RPMI7951 (cell line): Measurements from ENCODE around the gene KIAA1755. TPM values are rescaled to one million over a fixed set of nuclear protein-coding genes. Genes with fewer than 3 reads are reported as not detected.

Experiments
- DNase-seq: peaks from one replicate; pipeline ENCODE4 v3.0.0-alpha.2; 2012; ENCODE audit warnings: low read depth
- total RNA-seq: library from RNA; depleted of rRNA; stranded (reverse); fragments of >200 nt; shearing (Covaris generic); gene quantifications from 2 replicates; pipeline ENCODE4 v1.2.3, GENCODE V29; 2014

Gene KIAA1755
- total RNA-seq, 1 experiment from 2014 or later, result 1.1 TPM

DNA sequence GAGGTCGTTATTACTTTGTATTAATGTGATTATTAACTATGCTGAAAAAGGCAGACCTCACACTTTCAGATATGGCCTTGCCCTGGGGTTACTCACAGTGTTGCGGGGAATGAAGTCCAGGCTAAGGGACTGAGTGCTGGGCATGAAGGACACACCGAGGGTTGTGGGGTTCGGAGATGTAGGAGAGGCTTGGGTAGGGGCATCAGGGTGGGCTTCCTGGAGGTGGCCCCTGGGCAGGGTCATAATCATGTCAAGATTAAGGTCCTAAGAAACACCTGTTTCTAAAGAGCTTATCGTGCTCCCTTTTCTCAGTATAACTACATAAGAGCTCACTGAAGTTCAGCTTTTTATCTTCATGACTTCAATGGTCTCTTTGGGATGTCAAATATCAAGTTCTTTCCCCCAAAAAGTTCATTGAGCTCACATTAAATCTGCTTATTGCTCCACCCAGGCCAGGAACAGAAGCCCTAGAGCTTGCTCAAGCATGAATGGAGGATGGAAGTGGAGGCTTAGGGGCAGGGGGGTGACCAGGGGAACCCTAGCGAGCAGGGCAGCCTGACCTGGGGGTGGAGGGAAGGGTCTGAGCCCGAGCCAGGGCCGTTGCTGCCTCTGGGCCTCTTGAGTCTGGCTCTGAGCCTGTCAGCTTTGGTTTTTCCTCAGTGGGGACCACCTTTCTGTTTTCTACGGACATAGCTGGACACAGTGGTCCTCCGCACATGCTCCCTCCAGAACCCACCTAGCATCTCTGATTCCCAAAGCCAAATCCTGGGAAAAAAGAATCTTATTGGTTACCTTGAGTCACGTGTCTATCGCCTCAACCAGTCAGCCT lies 58.2 kb downstream of the KIAA1755 start:
- no peak for DNase-seq

DNA sequence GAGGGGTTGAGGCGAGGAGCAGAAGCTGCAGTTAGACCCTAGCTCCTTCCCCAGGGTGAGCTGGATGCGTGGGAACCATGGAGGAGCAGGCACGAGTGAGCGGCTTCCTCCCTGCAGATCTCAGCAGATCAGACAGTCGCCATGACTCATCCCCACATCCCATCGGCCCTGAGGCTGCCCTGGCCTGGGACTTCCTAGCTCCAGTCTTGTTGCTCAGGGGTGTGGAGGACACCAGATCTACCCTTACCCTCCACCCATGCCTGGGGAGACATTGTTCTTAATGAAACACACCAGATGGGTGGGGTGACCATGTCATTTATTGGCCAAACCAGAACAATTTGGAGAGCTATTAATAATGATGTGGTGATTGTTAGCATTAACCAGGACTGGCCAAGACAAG lies 59.2 kb downstream of the KIAA1755 start:
- DNase-seq, result peak; percentile 100

DNA sequence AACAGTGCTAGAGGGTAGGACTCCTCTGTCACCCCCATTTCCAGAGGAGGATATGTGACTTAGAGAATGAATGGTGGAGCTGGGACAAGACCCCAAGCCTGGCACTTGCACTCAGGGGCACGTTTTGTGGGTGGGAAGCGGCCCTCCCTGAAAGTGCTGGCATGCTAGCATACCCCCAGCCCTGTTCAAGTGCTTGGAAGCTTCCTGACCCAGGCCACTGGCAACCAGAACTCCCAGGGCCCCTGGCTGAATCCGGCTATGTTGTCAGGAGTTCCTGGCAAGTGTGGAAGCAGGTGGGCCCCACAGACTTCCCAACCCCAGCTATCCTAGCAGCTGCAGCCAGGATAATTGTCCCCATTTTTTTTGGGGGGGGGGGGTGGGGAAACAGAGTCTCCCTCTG lies 59.9 kb downstream of the KIAA1755 start:
- no peak for DNase-seq

DNA sequence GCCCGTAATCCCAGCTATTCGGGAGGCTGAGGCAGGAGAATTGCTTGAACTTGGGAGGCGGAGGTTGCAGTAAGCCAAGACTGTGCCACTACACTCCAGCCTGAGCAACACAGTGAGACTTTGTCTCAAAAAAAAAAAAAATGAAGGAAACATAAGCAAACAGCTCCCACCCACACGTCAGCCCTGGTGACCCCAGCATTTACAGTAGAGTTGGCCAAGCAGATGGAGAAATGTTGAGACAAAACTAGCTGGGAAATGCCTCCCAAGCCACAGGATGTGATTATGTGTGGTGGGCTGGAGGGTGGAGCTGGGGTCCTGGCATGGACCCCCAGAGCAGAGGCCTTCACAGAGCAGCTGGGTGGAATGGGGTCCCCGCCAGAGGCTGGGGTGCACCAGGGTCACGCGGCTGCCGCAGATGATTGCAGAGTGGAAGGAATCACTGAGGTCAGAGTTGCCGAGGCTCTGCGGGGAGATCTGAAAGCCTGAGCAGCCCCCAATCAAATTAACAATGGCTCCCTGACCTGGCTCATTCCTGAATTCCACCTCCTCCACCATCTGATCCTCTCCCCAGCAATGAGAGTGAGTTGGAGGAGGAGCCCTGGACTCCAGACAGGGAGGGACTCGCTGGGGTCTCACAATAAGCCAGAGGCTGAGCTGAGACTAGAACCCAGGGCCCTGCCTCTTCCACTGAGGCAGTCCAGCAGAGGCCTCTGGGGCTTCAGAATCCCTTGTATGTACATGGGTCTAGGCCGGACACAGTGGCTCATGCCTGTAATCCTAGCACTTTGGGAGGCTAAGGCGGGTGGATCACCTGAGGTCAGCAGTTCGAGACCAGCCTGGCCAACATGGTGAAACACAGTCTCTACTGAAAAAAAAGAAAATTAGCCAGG lies 60.8 kb downstream of the KIAA1755 start:
- no peak for DNase-seq

DNA sequence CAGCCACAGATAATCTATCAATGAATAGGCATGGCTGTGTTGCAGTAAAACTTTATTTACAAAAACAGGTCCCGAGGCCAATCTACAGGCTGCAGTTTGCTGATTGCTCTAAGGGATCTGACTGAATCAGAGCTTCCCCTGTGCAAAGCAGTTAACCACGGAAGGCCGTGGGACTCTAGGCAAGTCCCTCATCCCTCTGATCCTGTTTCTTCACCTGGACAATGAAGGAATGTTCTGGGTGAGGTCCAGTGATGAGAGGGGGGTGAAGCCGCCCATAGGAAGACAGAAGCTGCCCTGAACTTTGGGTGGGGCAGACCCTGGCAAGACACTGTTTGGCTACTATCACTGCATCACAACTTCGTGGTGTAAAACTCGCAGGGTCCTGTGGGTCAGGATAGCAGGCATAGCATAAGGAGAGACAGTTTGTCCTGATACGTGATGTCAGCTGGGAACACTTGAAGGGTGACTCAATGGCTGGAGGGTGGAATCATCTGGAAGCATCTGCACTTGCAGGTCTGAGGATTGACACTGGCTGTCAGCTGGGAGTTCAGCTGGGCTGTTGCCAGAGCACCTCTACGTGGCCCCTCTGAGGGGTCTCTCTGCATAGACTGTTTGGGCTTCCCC lies 62.2 kb downstream of the KIAA1755 start:
- peak; percentile 94 for DNase-seq

DNA sequence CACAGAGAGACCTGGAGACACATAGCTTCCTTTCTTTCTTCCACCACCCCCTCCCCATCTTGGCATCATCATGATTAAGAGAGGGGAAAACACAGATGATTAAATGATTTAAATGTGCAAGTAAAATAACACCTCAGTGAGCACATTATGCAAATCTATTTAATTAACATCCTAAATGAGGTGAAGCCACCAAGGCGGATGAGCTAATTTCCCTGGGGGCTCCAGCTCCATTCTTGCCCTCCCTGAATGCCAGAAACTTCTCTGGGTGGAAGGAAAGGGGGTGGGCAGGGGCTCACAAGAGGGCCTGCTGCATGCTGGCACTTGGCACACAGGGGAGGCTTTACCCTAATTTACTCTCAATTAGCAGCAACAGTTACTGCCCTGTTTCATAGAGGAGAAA lies 62.9 kb downstream of the KIAA1755 start:
- DNase-seq, result no peak

- DNase-seq, result no peak
Observed at GRCh38 chr20:38197217-38197616, 63.3 kb downstream of the KIAA1755 start.

GRCh38 chr20:38196592-38196991 lies 63.9 kb downstream of the KIAA1755 start:
- peak; percentile 98 for DNase-seq

- DNase-seq, result no peak
Observed at GRCh38 chr20:38196076-38196475, 64.5 kb downstream of the KIAA1755 start.

- DNase-seq, result no peak
Observed at GRCh38 chr20:38195521-38195920, 65.0 kb downstream of the KIAA1755 start.

- no peak for DNase-seq
Observed at GRCh38 chr20:38194971-38195504, 65.5 kb downstream of the KIAA1755 start.

DNA sequence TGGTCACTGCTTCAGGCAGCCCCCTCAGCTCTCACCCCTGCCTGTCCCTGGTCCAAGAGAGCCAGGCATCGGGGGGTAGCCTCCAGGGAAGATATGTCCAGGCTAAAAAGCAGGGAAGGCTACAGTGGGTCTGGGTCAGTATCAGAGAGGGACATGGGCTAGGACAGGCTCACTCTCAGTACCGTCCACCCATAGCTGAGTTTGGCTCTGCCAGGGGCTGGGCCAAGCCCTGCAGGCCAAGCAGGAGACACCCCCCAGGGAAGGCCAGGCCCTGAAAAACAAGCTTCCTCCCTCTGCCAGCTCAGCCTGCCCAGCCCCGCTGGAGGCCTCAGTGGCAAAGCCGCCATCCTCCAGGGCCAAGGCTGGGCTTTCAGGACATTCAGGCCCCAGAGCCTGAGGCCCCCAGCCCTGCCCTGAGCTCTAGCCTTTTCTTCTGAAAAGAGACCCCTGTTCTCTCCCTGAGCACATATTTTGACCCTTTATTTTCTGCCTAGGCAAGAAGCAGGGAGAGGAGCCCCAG lies 66.9 kb downstream of the KIAA1755 start:
- DNase-seq, result no peak

GRCh38 chr20:38192323-38192885 lies 68.1 kb downstream of the KIAA1755 start:
- no peak for DNase-seq

DNA sequence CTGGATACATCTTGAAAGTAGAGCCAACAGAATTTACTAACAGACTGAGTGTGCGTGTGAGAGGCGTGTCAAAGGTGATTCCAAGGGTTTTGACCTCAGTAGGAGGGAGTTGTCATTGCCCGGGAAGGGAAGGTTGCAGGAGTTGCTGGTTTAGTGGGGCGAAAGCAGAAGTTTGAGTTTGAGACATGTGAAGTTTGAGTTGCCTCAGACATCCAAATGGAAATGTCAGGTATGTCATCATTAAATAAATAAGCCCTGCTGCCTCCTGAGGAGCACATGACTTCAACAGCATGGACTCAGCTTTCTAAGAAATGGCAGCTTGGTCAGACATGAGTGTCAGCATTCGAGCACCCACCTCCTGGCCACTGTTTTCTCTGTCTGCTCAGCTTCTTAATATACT lies 68.9 kb downstream of the KIAA1755 start:
- DNase-seq, result no peak

- DNase-seq, result no peak
Observed at GRCh38 chr20:38190936-38191371, 69.6 kb downstream of the KIAA1755 start.

DNA sequence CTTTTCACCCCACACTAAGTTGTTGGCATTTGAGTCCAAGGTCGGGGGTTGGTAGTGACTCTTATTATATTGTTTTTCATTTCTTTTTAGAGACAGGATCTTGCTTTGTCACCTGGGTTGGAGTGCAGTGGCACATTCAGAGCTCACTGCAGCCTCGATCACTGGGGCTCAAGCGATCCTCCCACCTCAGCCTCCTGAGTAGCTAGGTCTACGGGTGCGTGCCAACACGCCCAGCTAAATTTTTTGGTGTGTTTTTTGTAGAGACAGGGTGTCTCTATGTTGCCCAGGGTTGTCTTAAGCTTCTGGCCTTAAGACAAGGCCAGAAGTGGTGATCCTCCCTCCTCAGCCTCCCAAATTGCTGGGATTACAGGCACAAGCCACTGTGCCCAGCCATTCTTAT lies 70.4 kb downstream of the KIAA1755 start:
- no peak for DNase-seq

DNA sequence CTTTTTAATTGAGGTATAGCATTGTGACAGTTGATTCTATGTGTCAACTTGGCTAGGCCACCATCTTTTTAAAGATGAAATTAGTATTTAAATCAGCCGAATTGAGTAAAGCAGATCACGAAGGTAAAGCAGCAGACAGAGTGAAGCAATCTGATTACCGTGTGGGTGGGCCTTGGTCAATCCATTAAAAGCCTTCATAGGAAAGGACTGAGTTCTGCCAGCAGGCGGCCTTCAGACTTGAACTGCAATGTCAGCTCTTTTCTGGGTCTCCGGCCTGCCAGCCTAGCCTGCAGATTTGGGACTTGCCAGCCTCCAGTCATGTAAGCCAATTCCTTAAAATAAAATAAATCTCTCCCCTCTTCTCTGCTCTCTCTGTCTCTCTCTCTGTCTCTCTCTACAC lies 73.0 kb downstream of the KIAA1755 start:
- peak; percentile 76 for DNase-seq

DNA sequence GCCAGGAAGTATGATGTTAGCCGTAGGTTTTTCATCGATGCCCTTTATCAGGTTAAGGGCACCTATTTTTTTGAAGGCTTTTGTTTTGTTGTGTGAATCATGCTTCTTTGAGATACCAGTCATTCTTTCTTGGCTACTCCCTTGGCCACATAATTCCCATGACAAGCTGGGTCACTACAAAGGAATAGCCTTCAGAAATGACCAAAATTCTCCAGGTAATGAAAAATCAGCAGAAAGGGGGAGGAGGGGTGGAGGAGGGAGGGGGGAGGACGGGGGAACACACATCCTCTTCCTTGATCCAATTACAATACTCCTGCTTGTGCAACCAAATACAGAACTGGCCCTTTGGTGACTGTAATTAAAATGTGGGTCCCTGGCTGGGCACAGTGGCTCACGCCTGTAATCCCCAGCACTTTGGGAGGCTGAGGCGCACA lies 73.7 kb downstream of the KIAA1755 start:
- peak; percentile 92 for DNase-seq

- DNase-seq, result peak; percentile 43
Observed at GRCh38 chr20:38184101-38184500, 76.4 kb downstream of the KIAA1755 start.

GRCh38 chr20:38181971-38182370 lies 78.6 kb downstream of the KIAA1755 start:
- peak; percentile 77 for DNase-seq

- peak; percentile 100 for DNase-seq
Observed at GRCh38 chr20:38181207-38181801, 79.2 kb downstream of the KIAA1755 start.
